DMS79 (cell line): Measurements from ENCODE around the gene MEI1.

Source experiments
- DNase-seq: peaks from one replicate; lab custom pipeline; 2025; lab: John Stamatoyannopoulos, UW

MEI1 gene

DNA sequence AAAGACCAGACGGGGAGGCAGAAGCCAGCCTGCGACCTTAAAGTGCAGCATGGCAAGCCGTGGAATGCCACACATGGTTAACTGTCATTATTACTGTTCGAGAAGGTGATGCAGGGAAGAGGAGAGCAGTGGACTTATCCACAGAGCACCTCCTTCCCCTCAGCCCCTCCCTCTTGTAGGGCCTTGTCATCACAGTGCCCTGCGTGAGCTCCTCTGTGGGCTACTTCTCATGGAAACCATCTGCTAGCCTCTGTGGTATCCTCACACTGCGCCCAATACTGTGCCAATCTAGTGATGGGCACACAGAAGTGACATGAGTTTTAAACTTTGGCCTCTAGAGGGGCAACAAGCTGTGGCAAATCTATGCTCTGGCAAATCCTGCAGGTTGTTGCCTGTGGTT is 83.0 kb downstream of the MEI1 start:
- no peak for DNase-seq

DNA sequence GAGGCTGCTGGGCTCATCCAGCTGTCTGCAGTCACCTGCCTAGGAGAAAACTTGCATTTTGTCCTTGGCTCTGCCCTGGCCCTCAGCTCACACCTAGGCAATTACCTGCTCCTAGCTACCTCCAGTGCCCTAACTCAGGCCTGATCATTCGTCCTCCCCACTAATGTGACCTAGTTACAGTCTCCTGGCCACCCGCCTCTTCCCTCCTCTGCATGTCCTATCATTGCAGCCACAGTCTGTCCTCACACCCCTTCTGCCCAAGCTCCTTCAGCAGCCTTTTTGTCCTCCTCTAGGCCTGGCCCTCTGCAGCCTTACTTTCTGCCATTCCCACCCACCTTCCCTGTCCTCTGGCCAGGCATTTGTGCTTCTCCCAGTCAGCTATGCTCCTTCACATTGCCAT is 83.4 kb downstream of the MEI1 start:
- no peak for DNase-seq

DNA sequence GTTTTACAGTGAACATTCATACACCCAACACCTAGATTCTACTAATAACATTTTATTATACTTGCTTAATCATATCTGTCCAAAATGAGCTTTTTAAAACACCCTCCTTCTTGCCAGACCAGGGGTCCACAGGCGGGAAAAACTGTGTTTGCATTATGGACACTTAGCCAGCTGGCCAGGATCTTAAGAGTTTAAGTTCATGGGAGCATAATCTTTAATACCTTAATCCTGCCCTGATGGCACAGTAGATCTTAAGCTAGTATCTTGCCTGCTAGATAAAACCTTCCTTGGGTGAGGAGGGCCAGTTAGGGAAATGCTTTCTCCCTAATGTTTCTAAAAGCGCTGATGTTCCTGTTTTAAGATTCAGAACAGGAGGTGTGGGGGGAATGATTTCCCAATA is 88.0 kb downstream of the MEI1 start:
- no peak for DNase-seq

DNA sequence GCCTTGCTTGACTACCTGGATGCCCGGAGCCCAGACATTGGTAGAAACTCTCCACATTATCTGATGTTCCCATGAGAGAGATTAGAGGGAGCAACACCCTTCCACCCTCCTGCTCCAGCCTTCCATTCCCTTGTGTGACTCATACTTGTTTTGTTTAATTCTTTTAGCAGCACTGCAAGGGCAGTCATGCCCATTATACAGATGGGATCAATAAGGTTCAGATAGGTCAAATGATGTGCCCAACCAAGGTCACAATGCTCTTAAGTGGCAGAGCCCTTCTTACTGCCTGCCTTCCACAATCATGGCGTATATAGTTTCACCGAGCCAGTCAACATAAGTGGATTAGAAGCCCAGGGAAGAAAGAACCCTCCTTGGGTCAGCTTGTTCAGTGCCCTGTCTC is 94.6 kb downstream of the MEI1 start:
- no peak for DNase-seq

DNA sequence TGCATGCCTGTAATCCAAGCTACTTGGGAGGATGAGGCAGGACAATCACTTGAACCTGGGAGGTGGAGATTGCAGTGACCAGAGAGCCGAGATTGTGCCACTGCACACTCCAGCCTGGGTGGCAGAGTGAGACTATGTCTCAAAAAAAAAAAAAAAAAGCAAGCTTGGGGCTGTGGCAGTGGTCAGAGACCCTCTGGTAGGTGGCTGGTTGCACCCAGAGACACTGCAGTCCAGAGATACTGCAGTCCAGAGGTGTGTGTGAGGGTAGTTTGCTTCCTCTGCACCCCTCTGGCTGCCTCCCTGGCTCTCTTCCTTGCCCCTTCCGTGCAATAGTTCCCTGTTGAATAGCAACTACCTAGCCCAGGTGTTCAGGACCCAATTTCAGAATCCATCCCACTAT is 99.4 kb downstream of the MEI1 start:
- no peak for DNase-seq

DNA sequence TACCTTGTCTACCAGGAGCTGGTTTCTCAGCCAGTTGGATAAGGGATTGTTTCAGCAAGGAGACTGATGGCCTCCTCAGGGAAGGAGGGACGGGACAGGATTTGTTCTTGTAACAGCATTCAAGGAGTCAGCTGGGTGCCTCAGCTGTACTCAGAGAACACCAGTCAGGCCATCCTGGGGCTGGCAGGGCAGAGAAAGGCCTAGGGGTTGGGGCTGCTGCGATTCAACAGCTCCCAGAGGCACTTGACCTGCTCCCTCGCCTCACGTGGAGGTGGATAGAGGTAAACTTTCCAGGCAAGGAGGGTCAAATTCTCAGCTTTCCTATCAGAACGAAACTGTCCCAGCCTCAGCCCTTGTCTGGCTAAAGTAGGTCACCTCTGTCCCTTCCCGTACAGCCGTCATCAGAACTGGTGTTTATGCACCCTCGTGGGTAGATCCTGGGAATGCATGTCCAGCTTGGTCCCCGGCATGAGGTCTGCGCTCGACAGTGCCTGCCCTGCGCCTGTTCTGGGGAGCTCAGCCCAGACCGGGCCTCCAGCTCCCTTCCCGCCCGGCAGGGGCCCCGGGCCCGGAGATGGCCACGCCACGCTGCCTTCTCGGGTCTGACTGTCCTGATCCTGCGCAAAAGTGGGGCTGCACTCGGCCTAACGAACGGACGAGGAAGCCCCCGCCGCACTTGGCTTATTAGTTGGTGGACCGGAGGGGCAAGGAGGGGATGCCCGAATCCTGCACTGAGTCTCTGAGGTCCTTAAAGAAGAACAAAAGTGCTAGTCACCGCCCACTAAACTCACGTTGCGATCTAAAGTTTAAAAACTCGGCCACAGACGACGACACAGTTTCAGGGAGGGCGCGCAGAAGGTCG is 100.4 kb downstream of the MEI1 start:
- no peak for DNase-seq

DNA sequence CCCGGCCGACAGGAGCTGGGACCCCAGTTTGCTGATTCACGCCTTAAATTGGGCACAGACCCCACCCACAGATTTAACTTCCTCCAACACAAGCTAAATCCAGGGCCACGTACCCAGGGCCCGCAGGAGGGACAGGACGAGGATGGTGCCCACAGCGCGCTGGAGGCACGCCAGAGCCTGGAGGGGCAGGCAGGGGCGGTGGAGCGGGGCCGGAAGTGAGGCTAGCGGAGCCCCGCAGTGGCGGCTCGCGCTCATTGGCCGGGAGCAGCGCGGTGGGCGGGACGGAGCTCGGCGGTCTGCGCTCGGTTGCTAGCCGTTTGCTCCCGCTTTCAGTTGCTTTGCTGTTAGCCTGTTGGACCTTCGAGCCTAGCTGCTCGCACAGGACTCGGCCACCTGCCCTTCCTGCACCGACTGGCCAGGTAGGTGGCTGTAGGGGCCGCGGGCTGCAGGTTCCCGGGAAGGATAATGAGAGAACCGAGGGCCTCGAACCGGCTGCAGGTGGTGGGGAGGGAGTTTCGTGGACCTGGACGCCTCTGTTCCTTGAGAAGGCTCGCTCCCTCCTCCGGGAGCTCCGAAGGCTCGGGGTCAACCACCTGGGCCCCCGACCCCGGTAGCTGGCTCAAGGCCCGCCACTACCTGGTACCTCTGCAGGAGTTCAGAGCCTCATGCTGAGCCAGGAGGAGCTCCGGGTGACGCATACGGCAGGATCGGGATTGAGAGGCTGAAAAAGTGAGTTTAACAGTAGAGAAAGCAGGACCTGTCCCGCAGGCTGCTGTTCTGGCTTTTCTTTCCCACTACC is 101.2 kb downstream of the MEI1 start, which contains the start of gene CCDC134:
CCDC134 (plus strand) TSS at position 332 of the 799 bp plus-strand sequence. CDS start 8,212 bp downstream, outside the sequence.
- DNase-seq, result peak; percentile 52

DNA sequence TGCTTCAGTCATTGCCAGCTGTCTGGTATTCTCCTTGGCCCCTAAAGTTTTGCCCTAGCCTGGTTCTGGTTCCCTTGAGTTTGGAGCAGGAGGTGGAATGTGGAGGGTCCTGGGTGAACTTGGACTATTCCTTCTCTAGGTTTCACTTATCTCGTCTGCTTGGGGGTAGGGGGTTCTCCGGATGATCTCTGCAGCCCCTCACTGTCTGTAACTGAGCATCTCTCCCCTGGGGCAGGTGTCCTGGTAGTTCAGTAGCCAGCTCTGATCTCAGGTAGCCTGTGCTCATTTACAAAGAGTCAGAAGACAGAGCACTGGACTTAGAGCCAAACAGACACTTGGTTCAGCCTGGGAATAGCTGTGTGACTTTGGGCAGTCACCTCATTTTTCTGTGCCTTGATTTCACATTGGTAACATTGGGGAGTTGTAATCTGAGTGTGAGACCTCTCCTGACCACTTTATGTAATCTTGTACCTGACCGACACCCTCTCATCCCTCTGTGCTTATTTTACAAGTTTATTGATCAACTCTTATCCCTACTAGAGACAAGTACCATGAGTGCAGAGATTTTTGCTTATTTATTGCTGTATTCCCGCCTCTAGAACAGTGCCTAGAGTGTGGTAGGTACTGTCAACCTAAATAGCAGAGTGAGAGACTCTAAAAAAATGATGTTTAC is 102.0 kb downstream of the MEI1 start:
- no peak for DNase-seq

DNA sequence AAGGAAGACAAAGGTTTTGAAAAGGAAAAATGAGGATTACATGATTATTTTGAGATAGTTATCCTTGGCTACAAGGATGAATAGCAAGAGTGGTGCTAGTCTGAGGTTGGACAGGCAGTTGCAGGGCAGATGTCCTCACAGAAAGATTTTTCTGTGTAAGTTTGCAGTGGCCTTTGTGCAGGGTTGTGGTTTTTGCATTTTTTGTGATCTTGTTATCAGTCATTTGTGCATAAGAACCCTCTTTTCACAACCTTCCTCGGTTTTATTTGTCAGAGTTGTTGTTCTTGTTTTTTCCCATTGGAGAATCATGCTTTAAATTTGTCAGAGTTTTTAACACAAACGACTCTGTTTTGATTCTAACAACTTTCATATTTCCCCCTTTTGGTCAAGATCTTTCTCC is 102.6 kb downstream of the MEI1 start:
- DNase-seq, result no peak

DNA sequence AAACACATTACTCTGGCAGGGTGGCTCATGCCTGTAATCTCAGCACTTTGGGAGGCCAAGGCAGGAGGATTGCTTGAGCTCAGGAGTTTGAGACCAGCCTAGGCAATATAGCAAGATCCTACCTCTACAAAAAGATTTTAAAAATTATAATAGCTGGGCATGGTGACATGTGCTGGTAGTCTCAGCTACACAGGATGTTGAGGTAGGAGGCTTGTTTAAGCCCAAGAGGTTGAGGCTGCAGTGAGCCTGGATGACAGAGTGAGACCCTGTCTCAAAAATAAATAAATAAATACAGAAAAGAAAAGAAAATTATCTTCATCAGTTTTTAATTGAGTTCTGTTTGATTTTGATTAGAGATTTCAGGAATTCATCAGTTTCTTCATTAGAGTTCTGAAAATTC is 106.3 kb downstream of the MEI1 start:
- no peak for DNase-seq

DNA sequence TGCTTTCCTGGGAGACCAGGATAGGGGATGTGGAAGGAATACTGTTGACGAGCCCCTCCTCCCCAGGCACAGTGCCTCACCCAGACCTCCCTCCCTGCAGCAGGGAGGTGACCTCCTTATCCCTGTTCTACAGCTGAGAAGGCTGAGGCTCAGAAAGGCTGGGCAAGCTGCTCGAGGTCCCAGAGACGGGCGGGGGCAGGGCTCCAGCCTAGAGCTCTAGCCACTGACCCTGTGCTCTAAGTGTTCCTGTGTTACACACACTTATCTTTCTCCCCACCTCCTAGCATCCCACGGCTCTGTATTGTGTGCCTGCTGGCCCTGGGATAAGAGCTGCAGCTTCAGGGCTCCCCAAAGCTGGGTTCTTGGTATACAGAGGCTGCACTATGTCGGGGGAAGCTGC is 109.1 kb downstream of the MEI1 start:
- DNase-seq, result no peak

DNA sequence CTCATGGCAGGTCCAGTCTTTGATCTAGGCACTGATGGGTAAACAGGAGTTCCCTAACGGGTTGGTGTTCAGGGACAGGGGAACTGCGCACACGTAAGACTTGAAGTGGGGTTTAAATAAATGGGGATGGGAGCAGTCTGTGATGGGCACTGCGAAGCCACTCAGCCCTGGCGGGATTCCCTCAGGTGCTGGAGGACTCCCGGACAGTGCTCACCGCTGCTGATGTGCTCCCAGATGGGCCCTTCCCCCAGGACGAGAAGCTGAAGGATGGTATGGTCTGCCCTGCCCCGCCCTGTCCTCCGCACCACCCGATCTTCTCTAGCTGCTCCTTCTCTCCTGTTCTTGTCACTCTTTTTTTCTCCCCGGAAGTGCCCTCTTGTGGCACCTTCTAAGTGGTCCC is 110.7 kb downstream of the MEI1 start:
- DNase-seq, result no peak

DNA sequence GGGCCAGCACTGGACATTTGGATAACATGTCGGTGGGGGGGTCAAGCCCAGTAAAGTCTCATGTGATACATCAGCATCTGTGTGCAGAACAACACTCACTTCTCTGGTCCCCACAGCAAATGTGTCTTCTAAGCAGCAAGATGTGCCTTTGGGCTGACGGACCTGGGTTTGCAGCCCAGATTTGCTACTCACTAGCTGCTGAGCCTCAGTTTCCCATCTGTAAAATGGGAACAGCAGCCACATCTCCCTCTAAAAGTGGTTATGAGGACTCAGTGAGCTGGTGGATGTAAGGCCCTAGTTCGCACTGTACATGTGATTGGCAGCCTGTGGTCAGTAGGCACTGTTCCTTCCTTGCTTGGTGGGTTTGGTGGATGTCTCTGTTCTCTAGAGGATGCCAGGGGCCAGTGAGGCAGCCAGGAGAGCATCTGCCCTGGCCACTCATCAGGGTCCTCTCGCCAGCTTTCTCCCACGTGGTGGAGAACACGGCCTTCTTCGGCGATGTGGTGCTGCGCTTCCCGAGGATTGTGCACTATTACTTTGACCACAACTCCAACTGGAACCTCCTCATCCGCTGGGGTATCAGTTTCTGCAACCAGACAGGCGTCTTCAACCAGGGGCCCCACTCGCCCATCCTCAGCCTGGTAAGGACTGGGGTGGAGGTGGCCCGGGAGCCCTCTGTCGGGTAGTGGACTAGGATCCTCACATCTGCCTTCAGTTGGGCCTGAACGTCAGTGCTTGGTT is 113.7 kb downstream of the MEI1 start:
- DNase-seq, result no peak

DNA sequence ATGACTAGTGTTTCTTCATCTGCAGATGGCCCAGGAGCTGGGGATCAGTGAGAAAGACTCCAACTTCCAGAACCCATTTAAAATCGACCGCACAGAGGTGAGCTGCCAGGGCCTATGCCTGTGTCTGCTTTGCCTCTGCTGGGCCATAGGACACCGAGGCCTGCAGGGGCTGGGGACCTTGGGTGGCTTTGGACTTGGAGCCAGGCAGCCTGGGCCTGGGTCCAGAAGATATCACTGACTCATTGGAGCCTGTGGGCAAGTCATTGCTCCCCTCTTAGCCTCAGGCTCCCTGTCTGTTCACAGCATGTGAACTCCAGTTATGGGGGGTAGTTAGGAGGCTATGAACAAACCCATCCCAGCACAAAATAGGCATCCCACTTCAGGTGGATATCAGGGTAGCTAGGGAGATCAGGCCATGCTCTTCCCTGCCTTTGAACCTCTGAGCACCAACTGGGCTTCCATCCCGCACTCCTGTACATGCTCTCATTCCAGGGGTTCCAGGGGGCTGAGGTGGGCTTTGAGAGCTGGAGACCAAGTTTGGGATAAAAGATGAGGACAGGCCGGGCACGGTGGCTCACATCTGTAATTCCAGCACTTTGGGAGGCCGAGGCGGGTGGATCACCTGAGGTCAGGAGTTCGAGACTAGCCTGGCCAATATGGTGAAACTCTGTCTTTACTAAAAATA is 114.6 kb downstream of the MEI1 start:
- no peak for DNase-seq

DNA sequence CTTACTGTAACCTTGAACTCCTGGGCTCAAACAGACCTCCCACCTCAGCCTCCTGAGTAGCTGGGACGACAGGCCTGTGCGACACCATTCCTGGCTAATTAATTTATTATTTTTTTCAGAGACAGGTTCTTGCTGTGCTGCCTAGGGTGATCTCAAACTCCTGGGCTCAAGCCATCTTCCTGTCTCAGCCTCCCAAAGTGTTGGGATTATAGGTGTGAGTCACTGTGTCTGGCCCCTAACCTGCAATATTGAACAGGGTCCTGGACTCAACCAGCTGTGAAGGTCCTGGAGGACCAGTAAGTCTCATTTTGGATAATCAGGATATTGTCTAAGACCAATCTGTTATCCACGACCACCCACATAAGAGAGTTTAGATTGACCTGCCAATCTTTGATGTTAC is 116.4 kb downstream of the MEI1 start:
- DNase-seq, result no peak

DNA sequence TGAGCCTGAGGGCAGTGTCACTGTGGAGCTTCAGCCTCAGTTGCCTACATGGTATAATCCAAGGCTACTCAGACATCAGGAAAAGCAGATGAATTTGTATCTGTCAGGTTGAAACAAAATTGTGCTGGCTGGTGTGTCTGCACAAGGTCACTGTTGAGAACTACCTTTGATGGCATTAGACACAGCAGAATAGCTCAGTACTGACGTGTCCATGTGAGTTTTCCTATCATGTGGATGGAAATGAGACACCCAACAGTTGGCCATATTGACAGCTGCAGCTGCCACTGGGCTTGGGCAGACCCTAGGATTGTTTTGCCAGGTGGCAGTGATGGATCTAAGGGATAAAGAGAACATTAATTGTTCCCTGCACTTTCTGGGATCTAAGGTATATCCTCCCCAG is 116.9 kb downstream of the MEI1 start:
- DNase-seq, result no peak

DNA sequence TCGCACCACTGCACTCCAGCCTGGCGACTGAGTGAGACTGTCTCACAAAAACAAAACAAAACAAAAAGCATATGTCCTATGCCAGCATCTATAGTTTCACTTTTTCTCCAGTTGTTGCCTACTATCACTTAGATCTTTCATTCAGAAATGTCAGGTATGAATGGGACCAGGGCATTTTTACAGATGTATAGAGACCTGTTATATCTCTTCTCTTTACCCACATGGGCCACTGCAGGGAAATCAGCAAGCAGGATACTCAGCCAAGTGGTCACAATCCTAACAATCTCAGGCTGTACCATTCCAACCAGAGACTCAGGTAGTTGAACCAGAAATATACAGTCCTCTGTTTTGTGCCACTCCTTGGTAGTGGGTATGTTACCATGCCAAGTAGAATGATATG is 117.6 kb downstream of the MEI1 start:
- DNase-seq, result no peak

DNA sequence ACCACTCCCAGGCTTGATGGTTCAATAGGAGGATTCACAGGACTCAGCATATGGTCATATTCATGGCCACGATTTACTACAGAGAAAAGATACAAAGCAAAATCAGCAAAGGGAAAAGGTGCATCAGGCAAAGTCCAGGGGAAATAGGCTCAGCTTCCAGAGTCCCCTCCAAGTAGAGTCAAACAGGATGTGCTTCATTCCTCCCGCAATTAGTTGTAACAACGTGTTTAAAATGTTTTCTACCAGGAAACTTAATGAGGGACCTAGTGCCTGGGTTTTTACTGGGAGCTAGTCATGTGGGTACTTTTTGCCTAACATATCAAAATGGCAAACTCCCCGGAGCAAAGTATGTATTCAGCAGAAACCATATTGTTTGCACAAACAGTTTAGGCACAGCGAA is 118.7 kb downstream of the MEI1 start:
- DNase-seq, result no peak

DNA sequence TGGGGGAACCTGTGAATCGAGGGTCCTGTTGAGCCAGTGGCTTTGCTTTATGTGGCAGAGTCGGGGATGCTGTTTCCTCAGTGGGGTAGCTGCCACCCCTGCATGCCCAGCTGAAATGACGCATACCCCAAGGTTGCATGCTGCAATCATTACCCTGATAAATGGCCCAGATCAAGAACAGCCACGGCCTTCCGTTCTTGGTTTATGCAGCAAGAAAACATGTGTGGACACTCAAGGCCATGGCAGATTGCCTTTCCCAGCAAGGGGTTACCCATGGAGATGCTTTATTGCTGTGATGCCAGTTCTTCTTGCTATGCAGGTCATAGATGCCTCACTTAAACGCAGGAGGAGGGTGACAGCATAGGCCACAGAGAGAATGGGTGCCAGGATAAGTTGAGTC is 119.3 kb downstream of the MEI1 start:
- DNase-seq, result no peak

DNA sequence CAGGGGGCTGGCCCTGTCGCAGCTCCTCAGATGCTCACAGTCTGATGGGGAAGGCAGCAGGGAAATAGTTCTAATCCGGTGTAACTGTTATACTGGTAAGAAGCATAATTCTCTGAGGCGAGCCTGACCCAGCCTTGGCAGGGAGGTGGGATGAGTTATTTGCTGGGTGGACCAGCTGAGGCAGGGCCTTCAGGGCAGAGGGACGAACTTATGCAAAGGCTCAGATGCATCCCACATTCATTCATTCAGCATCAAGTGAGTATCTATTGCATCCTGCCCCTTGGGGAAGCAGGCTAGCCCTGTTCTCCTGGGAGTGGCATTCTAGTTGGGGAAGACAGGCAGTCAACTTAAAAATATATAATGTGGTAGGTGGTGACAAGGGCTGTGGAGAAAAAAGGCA is 120.0 kb downstream of the MEI1 start:
- no peak for DNase-seq

DNA sequence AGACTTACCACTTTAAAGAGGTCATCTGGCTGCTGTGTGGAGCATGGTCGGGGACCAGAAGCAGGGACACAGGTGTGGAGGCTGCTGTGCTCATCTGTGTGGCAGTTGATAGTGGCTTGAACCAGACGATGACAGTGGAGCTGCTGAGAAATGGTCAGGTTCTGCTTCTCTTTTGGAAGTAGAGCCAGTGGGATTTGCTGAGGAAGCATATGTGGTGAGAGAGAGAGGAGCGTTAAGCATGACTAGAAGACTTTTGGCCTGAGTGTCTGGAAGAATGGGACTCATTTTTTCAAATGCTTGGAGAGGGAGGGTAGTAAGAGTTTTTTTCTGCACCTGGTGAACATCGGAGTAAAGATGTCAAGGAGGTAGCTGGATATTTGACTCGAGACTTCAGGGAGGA is 121.1 kb downstream of the MEI1 start:
- no peak for DNase-seq
